SK-N-SH (cell line): ENCODE measurements around the gene SGTA. TPM values are rescaled to one million over a fixed set of nuclear protein-coding genes. Genes with fewer than 3 reads are reported as not detected.

Source experiments
- CTCF ChIA-PET: fragments of 300-600, 350-600 bp; formaldehyde crosslinking; extraction: SDS; loops from one replicate; lab custom pipeline; 2021; lab: Yijun Ruan, JAX
- POLR2A ChIA-PET: fragments of 350-600 bp; sonication (Branson Sonifier 250); formaldehyde crosslinking; extraction: SDS; loops from one replicate; lab custom pipeline; 2020; ENCODE audit warnings: antibody characterized with exemption, inconsistent platforms; lab: Yijun Ruan, JAX
- DNase-seq: peaks from one replicate; pipeline ENCODE4 v3.0.0; 2012
- H2AFZ ChIP-seq: fragments of 200-600 bp; sonication (generic); 2 replicates; pipeline ENCODE4 v1.8.1; 2016; ENCODE audit warnings: antibody characterized with exemption, mild to moderate bottlenecking, low read depth
- H3F3A ChIP-seq: fragments of 200-600 bp; sonication (generic); replicated peaks from 2 replicates; pipeline ENCODE3; 2016; ENCODE audit warnings: antibody characterized with exemption, mild to moderate bottlenecking; ENCODE audit not compliant: insufficient read depth
- H3K27ac ChIP-seq, 2 experiments: fragments of 200-500 bp in 1 of 2; fragments of 200-600 bp in 1 of 2; sonication (Bioruptor generic) in 1 of 2; sonication (generic), shearing (Covaris generic) in 1 of 2; 2 replicates each; pipeline versions ENCODE4 v1.5.1 to v1.6.1; 2014 to 2016; ENCODE audit warnings: low read depth in 2 of 2, inconsistent platforms in 1 of 2, low read length in 1 of 2, mild to moderate bottlenecking in 1 of 2, mixed read lengths in 1 of 2
- H3K27me3 ChIP-seq: fragments of 200-600 bp; sonication (generic), shearing (Covaris generic); 2 replicates; pipeline ENCODE4 v1.6.1; 2016; ENCODE audit warnings: mixed run types; ENCODE audit not compliant: insufficient read depth
- H3K36me3 ChIP-seq, 2 experiments: fragments of 200-500 bp in 1 of 2; fragments of 200-600 bp in 1 of 2; sonication (Bioruptor generic) in 1 of 2; sonication (generic) in 1 of 2; replicated peaks in 1 of 2; 2 replicates each; pipeline versions ENCODE3 to v1.5.1; 2014 to 2016; ENCODE audit warnings: low read length in 1 of 2, mild to moderate bottlenecking in 1 of 2; ENCODE audit not compliant: insufficient read depth in 2 of 2, control insufficient read depth in 1 of 2
- H3K4me1 ChIP-seq, 2 experiments: fragments of 200-500 bp in 1 of 2; fragments of 200-600 bp in 1 of 2; sonication (Bioruptor generic) in 1 of 2; sonication (generic), shearing (Covaris generic) in 1 of 2; 2 replicates each; pipeline versions ENCODE4 v1.5.1 to v1.6.1; 2014 to 2016; ENCODE audit warnings: low read depth in 1 of 2, low read length in 1 of 2, mixed run types in 1 of 2; ENCODE audit not compliant: insufficient read depth in 2 of 2, control insufficient read depth in 1 of 2
- H3K4me2 ChIP-seq: fragments of 200-600 bp; sonication (generic), shearing (Covaris generic); 2 replicates; pipeline ENCODE4 v1.6.1; 2017; ENCODE audit warnings: mixed run types
- H3K4me3 ChIP-seq, 2 experiments: fragments of 200-500 bp in 1 of 2; fragments of 200-600 bp in 1 of 2; sonication (Bioruptor generic) in 1 of 2; sonication (generic), shearing (Covaris generic) in 1 of 2; 2 replicates each; pipeline versions ENCODE4 v1.5.1 to v1.8.1; 2014 to 2016; ENCODE audit warnings: low read depth in 2 of 2, inconsistent platforms in 1 of 2, low read length in 1 of 2, mild to moderate bottlenecking in 1 of 2, mixed read lengths in 1 of 2, moderate library complexity in 1 of 2
- H3K79me2 ChIP-seq: fragments of 200-600 bp; sonication (generic); 2 replicates; pipeline ENCODE4 v1.8.1; 2017; ENCODE audit warnings: mild to moderate bottlenecking; ENCODE audit not compliant: insufficient read depth
- H3K9ac ChIP-seq: fragments of 200-600 bp; sonication (generic); 2 replicates; pipeline ENCODE4 v1.6.1; 2017; ENCODE audit warnings: mixed run types
- H3K9me2 ChIP-seq: fragments of 200-600 bp; sonication (generic); 2 replicates; pipeline ENCODE4 v1.6.1; 2017; ENCODE audit warnings: mixed run types
- H3K9me3 ChIP-seq: fragments of 200-600 bp; sonication (generic); 2 replicates; pipeline ENCODE4 v1.6.1; 2017; ENCODE audit warnings: mixed run types, mild to moderate bottlenecking, moderate library complexity
- H4K20me1 ChIP-seq: fragments of 200-600 bp; sonication (generic); 2 replicates; pipeline ENCODE4 v1.6.1; 2017; ENCODE audit warnings: mild to moderate bottlenecking, mixed run types; ENCODE audit not compliant: insufficient read depth
- CHD2 ChIP-seq: fragments of 150-350 bp; IDR thresholded peaks from 2 replicates; pipeline ENCODE4 v1.6.1; 2018; ENCODE audit warnings: low read length; ENCODE audit not compliant: partially characterized antibody
- ELF1 ChIP-seq: IDR thresholded peaks from 2 replicates; pipeline ENCODE4 v1.4.0; 2012
- FOXJ3 ChIP-seq: sonication (generic); formaldehyde crosslinking; IDR thresholded peaks from 2 replicates; pipeline ENCODE4 v1.5.1; 2020; ENCODE audit warnings: mild to moderate bottlenecking, missing genetic modification reagents
- FOXM1 ChIP-seq: IDR thresholded peaks from 2 replicates; pipeline ENCODE4 v1.4.0; 2012; ENCODE audit warnings: low read depth, mild to moderate bottlenecking
- GABPA ChIP-seq: IDR thresholded peaks from 2 replicates; pipeline ENCODE4 v1.4.0; 2012; ENCODE audit warnings: low read depth, mild to moderate bottlenecking
- GATA2 ChIP-seq: sonication (generic); formaldehyde crosslinking; IDR thresholded peaks from 2 replicates; pipeline ENCODE4 v1.5.0; 2020; ENCODE audit warnings: mild to moderate bottlenecking, missing genetic modification reagents
- MAX ChIP-seq: IDR thresholded peaks from 2 replicates; pipeline ENCODE4 v1.4.0; 2012; ENCODE audit warnings: low read depth
- NFIC ChIP-seq: IDR thresholded peaks from 2 replicates; pipeline ENCODE4 v1.4.0; 2012; ENCODE audit warnings: borderline replicate concordance
- NRF1 ChIP-seq: IDR thresholded peaks from 2 replicates; pipeline ENCODE4 v1.6.1; 2012; ENCODE audit warnings: low read depth, mild to moderate bottlenecking, low read length
- PBX3 ChIP-seq: IDR thresholded peaks from 2 replicates; pipeline ENCODE4; 2012
- RFX5 ChIP-seq: IDR thresholded peaks from 2 replicates; pipeline ENCODE4 v1.6.1; 2012; ENCODE audit warnings: mild to moderate bottlenecking, improper control_type of control experiment, low read length
- RXRA ChIP-seq: IDR thresholded peaks from 2 replicates; pipeline ENCODE4 v1.4.0; 2012; ENCODE audit warnings: low read depth, mild to moderate bottlenecking, borderline replicate concordance
- SMC3 ChIP-seq: IDR thresholded peaks from 2 replicates; pipeline ENCODE4 v1.6.1; 2012; ENCODE audit warnings: low read depth, low read length, improper control_type of control experiment
- TAF1 ChIP-seq: IDR thresholded peaks from 2 replicates; pipeline ENCODE4 v1.6.1; 2012; ENCODE audit warnings: low read depth, mild to moderate bottlenecking, low read length, moderate library complexity, borderline replicate concordance
- TCF12 ChIP-seq: IDR thresholded peaks from 2 replicates; pipeline ENCODE4 v1.4.0; 2012
- ZBTB33 ChIP-seq: IDR thresholded peaks from 2 replicates; pipeline ENCODE4 v1.4.0; 2012; ENCODE audit warnings: low read depth, borderline replicate concordance
- WGBS: methylation state at CpG from one replicate; pipeline ENCODE4 v1.1.6; 2017; ENCODE audit warnings: low lambda C conversion rate; 5-methylcytosine and 5-hydroxymethylcytosine counted together
- polyA plus RNA-seq, 3 experiments: library from polyadenylated mRNA; depleted of rRNA; stranded (reverse); fragments of >200 nt; gene quantifications; 2 replicates each; pipeline ENCODE4 v1.2.3, GENCODE V29; 2012

The SGTA gene
- polyA plus RNA-seq, 1 of the 3 experiments (the other 2 are of a cell fraction) = 78.4 TPM

GRCh38 chr19:2763687-2764086 is 19.4 kb downstream of the SGTA start:
- H3F3A ChIP-seq = no peaks in the 10 kb centered on the region
- WGBS = 100% methylated on average over 4 of the region's 12 CpGs
- H3K27ac ChIP-seq = no peak overlapping the region
- H3K36me3 ChIP-seq = peaks cover 6 to 64% of the 10 kb centered on the region in 2 experiments
- TF ChIP-seq NRF1 (no peak), SMC3 (no peak), RFX5 (no peak), PBX3 (no peak), RXRA (no peak), GABPA (no peak), TCF12 (no peak), MAX (no peak), ELF1 (no peak), FOXM1 (no peak), NFIC (no peak), TAF1 (no peak), GATA2 (CRISPR knock-in tag) (no peak), CHD2 (no peak), FOXJ3 (no peak), ZBTB33 (no peak)
- H4K20me1 ChIP-seq = 0 out of 2 replicates have a peak, but pooled peaks cover 5% of the 10 kb centered on the region
- H3K27me3 ChIP-seq = no peaks in the 10 kb centered on the region
- ChIA-PET CTCF (interaction anchor here (1.0 to 1.4 kb wide), 2 partner anchors 14 to 127 kb away, joined by 3 to 6 read pairs; no protein-coding TSS in a partner anchor), POLR2A (no interaction called here)
- no peaks in the 10 kb centered on the region for H3K4me1 ChIP-seq
- no peak overlapping the region for H2AFZ ChIP-seq
- H3K9ac ChIP-seq = no peak overlapping the region
- no peak overlapping the region for H3K4me2 ChIP-seq
- H3K9me3 ChIP-seq = no peaks in the 10 kb centered on the region
- no peak for DNase-seq
- H3K4me3 ChIP-seq = no peak overlapping the region
- H3K79me2 ChIP-seq = peaks cover 11% of the 10 kb centered on the region; the same call in 1 of the 2 replicates
- H3K9me2 ChIP-seq = no peaks in the 10 kb centered on the region
